PC-3 (cell line): ENCODE data around the gene ACO2. TPM values are rescaled to one million over a fixed set of nuclear protein-coding genes. Genes with fewer than 3 reads are reported as not detected.

ENCODE experiments used
- ATAC-seq: fragments of 200-7000 bp; cut with Tn5 transposase; 2 replicates; pipeline ENCODE4 v1.9.1; 2020; ENCODE audit warnings: mild to moderate bottlenecking, moderate library complexity
- BruUV-seq: library from RNA; stranded (reverse); fragments of 400-500 nt; replicated peaks from 2 replicates; lab custom pipeline; 2021; lab: Mats Ljungman, UMichigan
- CTCF ChIA-PET: fragments of 300-600 bp; sonication (Branson Sonifier 250); formaldehyde crosslinking; loops from one replicate; lab custom pipeline; 2022; ENCODE audit warnings: antibody characterized with exemption; lab: Charles Lee
- POLR2A ChIA-PET: fragments of 300-600 bp; sonication (Branson Sonifier 250); formaldehyde crosslinking; loops from one replicate; lab custom pipeline; 2022; ENCODE audit warnings: antibody characterized with exemption; ENCODE audit not compliant: unreplicated experiment; lab: Charles Lee
- DNase-seq: peaks from one replicate; pipeline ENCODE4 v3.0.0-alpha.2; 2015
- H2AFZ ChIP-seq: fragments of 300-600 bp; sonication (generic); 2 replicates; pipeline ENCODE4 v1.6.0; 2016; ENCODE audit warnings: antibody characterized with exemption, low read length
- H3F3A ChIP-seq: fragments of 300-600 bp; sonication (generic); one replicate; pipeline ENCODE4 v1.6.0; 2017; ENCODE audit warnings: antibody characterized with exemption, low read length, control low read depth, mild to moderate bottlenecking; ENCODE audit not compliant: unreplicated experiment
- H3K27ac ChIP-seq: fragments of 300-600 bp; sonication (generic); 2 replicates; pipeline ENCODE4 v1.5.1; 2016; ENCODE audit warnings: mild to moderate bottlenecking, low read length
- H3K27me3 ChIP-seq: fragments of 300-600 bp; sonication (generic); 2 replicates; pipeline ENCODE4 v1.6.1; 2016; ENCODE audit warnings: low read length, mixed read lengths
- H3K36me3 ChIP-seq: fragments of 300-600 bp; sonication (generic); 2 replicates; pipeline ENCODE4 v1.6.1; 2016; ENCODE audit warnings: low read depth, mixed run types, low read length, mixed read lengths
- H3K4me1 ChIP-seq: fragments of 300-600 bp; sonication (generic); 2 replicates; pipeline ENCODE4 v1.5.1; 2016; ENCODE audit warnings: low read length; ENCODE audit not compliant: insufficient read depth
- H3K4me2 ChIP-seq: fragments of 300-600 bp; sonication (generic); 2 replicates; pipeline ENCODE4 v1.6.0; 2016; ENCODE audit warnings: low read length
- H3K4me3 ChIP-seq: fragments of 300-600 bp; sonication (generic); 2 replicates; pipeline ENCODE4 v1.5.1; 2016; ENCODE audit warnings: mild to moderate bottlenecking, low read length, mixed read lengths
- H3K79me2 ChIP-seq: fragments of 300-600 bp; sonication (generic); 2 replicates; pipeline ENCODE4 v1.6.1; 2017; ENCODE audit warnings: low read length, mixed read lengths
- H3K9ac ChIP-seq: fragments of 300-600 bp; sonication (generic); 2 replicates; pipeline ENCODE4 v1.6.0; 2016; ENCODE audit warnings: mild to moderate bottlenecking, low read length
- H3K9me2 ChIP-seq: fragments of 300-600 bp; sonication (generic); replicated peaks from 2 replicates; pipeline ENCODE4 v1.6.1; 2016; ENCODE audit warnings: mixed run types, low read length, mixed read lengths
- H3K9me3 ChIP-seq: fragments of 300-600 bp; sonication (generic); 2 replicates; pipeline ENCODE4 v1.6.1; 2016; ENCODE audit warnings: low read length, mixed read lengths
- H4K20me1 ChIP-seq: fragments of 300-600 bp; sonication (generic); 2 replicates; pipeline ENCODE4 v1.6.1; 2016; ENCODE audit warnings: low read length, mixed read lengths
- EZH2 ChIP-seq: fragments of 300-600 bp; sonication (generic); IDR thresholded peaks from one replicate; pipeline ENCODE4 v1.6.1; 2017; ENCODE audit warnings: antibody characterized with exemption, mild to moderate bottlenecking, low read length; ENCODE audit not compliant: unreplicated experiment
- EZH2phosphoT487 ChIP-seq: fragments of 300-600 bp; sonication (generic); IDR thresholded peaks from 2 replicates; pipeline ENCODE4 v1.6.1; 2018; ENCODE audit warnings: mild to moderate bottlenecking, antibody characterized with exemption, low read length, borderline replicate concordance
- intact Hi-C: fragments of 100-400 bp; cut with micrococcal nuclease; formaldehyde crosslinking; loops from 2 replicates; pipeline ENCODE4 v1.9.0; 2023
- total RNA-seq: library from RNA; depleted of rRNA; stranded (reverse); fragments of >200 nt; gene quantifications from 2 replicates; pipeline ENCODE4 v1.2.3, GENCODE V29; 2014; rRNA removed
- TF ChIP-seq, protein P1 (sequence below): fragments of 300-600 bp; sonication (generic); conservative IDR thresholded peaks from 2 replicates; pipeline ENCODE4 v1.5.1; 2017; ENCODE audit warnings: antibody characterized with exemption, low read depth, mild to moderate bottlenecking, low read length

ACO2 gene
- total RNA-seq, 1 experiment from 2014 or later, result 130 TPM

DNA sequence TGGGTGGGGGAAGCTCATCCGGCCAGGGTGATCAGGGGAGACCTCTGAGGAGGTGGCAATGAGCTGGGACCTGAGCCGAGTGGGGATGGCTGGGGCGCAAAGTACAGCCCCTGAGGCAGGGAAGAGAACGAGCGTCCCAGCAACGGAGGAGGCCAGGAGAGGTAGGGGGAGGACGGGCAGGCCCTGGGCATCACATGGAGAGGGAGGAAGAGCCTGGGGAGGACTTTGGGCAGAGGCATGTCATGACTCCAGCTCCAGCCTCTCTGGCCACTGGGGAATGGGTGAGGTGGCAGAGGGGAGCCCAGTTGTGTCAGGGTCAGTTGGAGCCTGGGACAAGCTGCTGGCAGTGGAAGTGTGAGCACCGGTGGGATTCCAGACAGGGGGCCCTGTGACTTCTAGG lies 109.2 kb downstream of the ACO2 start:
- BruUV-seq, result no TSS peak
- H3K79me2 ChIP-seq, result no peaks in the 10 kb centered on the region
- intact Hi-C loops, result no loop called here
- no peaks in the 10 kb centered on the region for H3K27me3 ChIP-seq
- H2AFZ ChIP-seq, result no peak overlapping the region
- ATAC-seq, result no peak
- no peaks in the 10 kb centered on the region for H4K20me1 ChIP-seq
- H3K4me2 ChIP-seq, result no peak overlapping the region
- H3K4me3 ChIP-seq, result no peak overlapping the region
- H3K4me1 ChIP-seq, result no peaks in the 10 kb centered on the region
- no peak overlapping the region for H3K27ac ChIP-seq
- no peak for TF ChIP-seq EZH2
- TF ChIP-seq EZH2phosphoT487, result no peak
- TF ChIP-seq, protein P1, sequence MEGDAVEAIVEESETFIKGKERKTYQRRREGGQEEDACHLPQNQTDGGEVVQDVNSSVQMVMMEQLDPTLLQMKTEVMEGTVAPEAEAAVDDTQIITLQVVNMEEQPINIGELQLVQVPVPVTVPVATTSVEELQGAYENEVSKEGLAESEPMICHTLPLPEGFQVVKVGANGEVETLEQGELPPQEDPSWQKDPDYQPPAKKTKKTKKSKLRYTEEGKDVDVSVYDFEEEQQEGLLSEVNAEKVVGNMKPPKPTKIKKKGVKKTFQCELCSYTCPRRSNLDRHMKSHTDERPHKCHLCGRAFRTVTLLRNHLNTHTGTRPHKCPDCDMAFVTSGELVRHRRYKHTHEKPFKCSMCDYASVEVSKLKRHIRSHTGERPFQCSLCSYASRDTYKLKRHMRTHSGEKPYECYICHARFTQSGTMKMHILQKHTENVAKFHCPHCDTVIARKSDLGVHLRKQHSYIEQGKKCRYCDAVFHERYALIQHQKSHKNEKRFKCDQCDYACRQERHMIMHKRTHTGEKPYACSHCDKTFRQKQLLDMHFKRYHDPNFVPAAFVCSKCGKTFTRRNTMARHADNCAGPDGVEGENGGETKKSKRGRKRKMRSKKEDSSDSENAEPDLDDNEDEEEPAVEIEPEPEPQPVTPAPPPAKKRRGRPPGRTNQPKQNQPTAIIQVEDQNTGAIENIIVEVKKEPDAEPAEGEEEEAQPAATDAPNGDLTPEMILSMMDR, result no peak
- no peak for DNase-seq
- no peaks in the 10 kb centered on the region for H3K9me3 ChIP-seq
- no peaks in the 10 kb centered on the region for H3F3A ChIP-seq
- ChIA-PET POLR2A (no interaction called here), CTCF (no interaction called here)
- no peaks in the 10 kb centered on the region for H3K36me3 ChIP-seq
- H3K9ac ChIP-seq, result no peak overlapping the region
- no peaks in the 10 kb centered on the region for H3K9me2 ChIP-seq

Other genes with a start within 250 kb of the ACO2 start
- gene CHADL, start 228.2 kb upstream of the ACO2 start, total RNA-seq, result 0.63 and 1.2 TPM in 2 replicates
- gene RANGAP1, start 182.9 kb upstream of the ACO2 start, total RNA-seq, result 99.0 and 128 TPM in 2 replicates
- 34.8 and 40.5 TPM in 2 replicates for gene ZC3H7B, start 167.6 kb upstream of the ACO2 start, total RNA-seq
- 4.0 TPM in 2 replicates for gene TEF, start 87.2 kb upstream of the ACO2 start, total RNA-seq
- gene TOB2, start 22.3 kb upstream of the ACO2 start, total RNA-seq, result 12.8 and 13.5 TPM in 2 replicates
- 76.5 and 80.4 TPM in 2 replicates for gene PHF5A, start 425 bp upstream of the ACO2 start, total RNA-seq
- 21.2 and 30.4 TPM in 2 replicates for gene POLR3H, start 75.4 kb downstream of the ACO2 start, total RNA-seq
- not detected in 2 replicates for gene CSDC2, start 91.9 kb downstream of the ACO2 start, total RNA-seq
- 18.0 and 18.6 TPM in 2 replicates for gene PMM1, start 120.7 kb downstream of the ACO2 start, total RNA-seq
- 20.9 and 21.9 TPM in 2 replicates for gene DESI1, start 151.9 kb downstream of the ACO2 start, total RNA-seq
- gene XRCC6, start 152.2 kb downstream of the ACO2 start, total RNA-seq, result 404 and 432 TPM in 2 replicates
- gene SNU13, start 219.8 kb downstream of the ACO2 start, total RNA-seq, result 159 and 173 TPM in 2 replicates
- 1.4 TPM in 1 of 2 replicates, not detected in the other for gene MEI1, start 230.4 kb downstream of the ACO2 start, total RNA-seq